Mesenteric fat pad (tissue), 1 donor: ENCODE results near the gene MYO15A. TPM values are rescaled to one million over a fixed set of nuclear protein-coding genes. Genes with fewer than 3 reads are reported as not detected.

ENCODE experiments used
- DNase-seq: peaks from one replicate; pipeline ENCODE4 v3.0.0-alpha.2; 2020; ENCODE audit warnings: low spot score
- total RNA-seq: library from RNA; stranded (reverse); fragmentation: NEBNext Ultra II Directional; extraction: Animal tissue kit (Norgen Biotek cat#: 25700); gene quantifications from one replicate; pipeline ENCODE4 v1.2.1, GENCODE V29; 2021
- donor health status: DM: yes; HTN: yes; CAD: no.

The MYO15A gene
- total RNA-seq, 1 donor from 2014 or later: 0.71 TPM

- DNase-seq: no peak
These were observed 20.5 kb downstream of the MYO15A start for GRCh38 chr17:18129041-18129502.

- DNase-seq: no peak
These were observed 24.2 kb downstream of the MYO15A start for GRCh38 chr17:18132711-18133110.

- DNase-seq: no peak
These were observed 27.8 kb downstream of the MYO15A start for GRCh38 chr17:18136357-18136756.

GRCh38 chr17:18138065-18138749 lies 29.7 kb downstream of the MYO15A start:
- no peak for DNase-seq

GRCh38 chr17:18139092-18139491 lies 30.5 kb downstream of the MYO15A start:
- DNase-seq: no peak

- no peak for DNase-seq
These were observed 30.9 kb downstream of the MYO15A start for GRCh38 chr17:18139498-18139897.

GRCh38 chr17:18139949-18140348 lies 31.4 kb downstream of the MYO15A start:
- no peak for DNase-seq

GRCh38 chr17:18140648-18141047 lies 32.1 kb downstream of the MYO15A start:
- DNase-seq: no peak

GRCh38 chr17:18141210-18141803 lies 32.8 kb downstream of the MYO15A start:
- no peak for DNase-seq

GRCh38 chr17:18142417-18142816 lies 33.9 kb downstream of the MYO15A start:
- DNase-seq: no peak

- DNase-seq: no peak
These were observed 34.7 kb downstream of the MYO15A start for GRCh38 chr17:18143044-18143936.

GRCh38 chr17:18144261-18144660 lies 35.7 kb downstream of the MYO15A start:
- DNase-seq: no peak

GRCh38 chr17:18144855-18145254 lies 36.3 kb downstream of the MYO15A start:
- DNase-seq: no peak

- no peak for DNase-seq
These were observed 37.3 kb downstream of the MYO15A start for GRCh38 chr17:18145811-18146210.

- no peak for DNase-seq
These were observed 37.7 kb downstream of the MYO15A start for GRCh38 chr17:18146259-18146658.

- DNase-seq: no peak
These were observed 38.4 kb downstream of the MYO15A start for GRCh38 chr17:18146980-18147379.

GRCh38 chr17:18148586-18148985 lies 40.0 kb downstream of the MYO15A start:
- DNase-seq: no peak

GRCh38 chr17:18151290-18151689 lies 42.7 kb downstream of the MYO15A start:
- DNase-seq: no peak

GRCh38 chr17:18155179-18155578 lies 46.6 kb downstream of the MYO15A start:
- no peak for DNase-seq

- no peak for DNase-seq
These were observed 47.8 kb downstream of the MYO15A start for GRCh38 chr17:18156171-18156975.

GRCh38 chr17:18156976-18157280 lies 48.4 kb downstream of the MYO15A start:
- DNase-seq: no peak
